HFF-Myc (cell line): ENCODE results near the gene LCNL1.
"Not testable (repeated sequence)": the region's sequence is repeated elsewhere in the genome, so short reads cannot be mapped to it uniquely, and the experiment has no call there.

Experiments used
- DNase-seq: peaks from one replicate; pipeline ENCODE4 v3.0.0-alpha.2; 2011; ENCODE audit warnings: low read depth; ENCODE audit errors: extremely low read depth
- H3K4me3 ChIP-seq: replicated peaks from 2 replicates; pipeline ENCODE4 v1.5.1; 2011; ENCODE audit warnings: low read depth, mild to moderate bottlenecking, control low read depth, low read length
- CTCF ChIP-seq: IDR thresholded peaks from 2 replicates; pipeline ENCODE4 v1.5.1; 2012; ENCODE audit warnings: mild to moderate bottlenecking, low read depth, low read length, control low read depth; ENCODE audit errors: missing control alignments

The LCNL1 gene

GRCh38 chr9:137032858-137033257 is 50.1 kb downstream of the LCNL1 start:
- no peak for DNase-seq
- TF ChIP-seq CTCF, result no peak
- H3K4me3 ChIP-seq, result no peak overlapping the region

GRCh38 chr9:137033481-137033880 is 50.7 kb downstream of the LCNL1 start:
- not testable (repeated sequence) for H3K4me3 ChIP-seq, DNase-seq

- H3K4me3 ChIP-seq, result no peak overlapping the region
- DNase-seq, result no peak
- TF ChIP-seq CTCF, result no peak
Observed at GRCh38 chr9:137034039-137034708, 51.4 kb downstream of the LCNL1 start.

- no peak overlapping the region for H3K4me3 ChIP-seq
- DNase-seq, result peak; percentile 49
- peak; percentile 92 for TF ChIP-seq CTCF
Observed at GRCh38 chr9:137034709-137035506, 52.1 kb downstream of the LCNL1 start.
